Erythroblast (primary cell): ENCODE data around the gene ZNF330.

Experiments
- GATA1 ChIP-seq: IDR thresholded peaks from 2 replicates; pipeline ENCODE4 v1.6.1; 2011; ENCODE audit warnings: low read depth, mild to moderate bottlenecking, control low read depth, low read length, moderate library complexity
- POLR2A ChIP-seq: IDR thresholded peaks from 2 replicates; pipeline ENCODE4 v1.6.1; 2011; ENCODE audit warnings: mild to moderate bottlenecking, low read length

DNA sequence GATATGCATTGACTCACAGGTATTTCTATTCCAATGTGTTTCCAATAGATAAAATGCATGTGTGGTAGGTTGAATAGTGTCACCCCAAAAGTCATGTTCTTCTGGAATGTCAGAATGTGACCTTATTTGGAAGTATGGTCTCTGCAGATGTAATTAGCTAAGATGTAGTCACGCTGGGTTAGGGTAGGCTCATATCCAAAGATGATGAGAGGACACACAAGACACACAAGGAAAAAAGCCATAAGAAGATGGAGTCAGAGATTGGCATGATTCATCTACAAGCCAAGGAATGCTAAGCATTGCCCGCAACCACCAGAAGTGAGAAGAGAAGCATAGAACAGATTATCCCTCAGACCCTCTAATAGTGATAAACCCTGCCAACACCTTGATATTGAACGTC, 17.5 kb downstream of the ZNF330 start:
- TF ChIP-seq POLR2A (no peak), GATA1 (no peak)
